GM23338 (cell line): ENCODE results near the gene IKZF3.

ENCODE experiments used
- CREB1 ChIP-seq: fragments of 250-450 bp; sonication (Bioruptor Pico); IDR thresholded peaks from 2 replicates; pipeline ENCODE4 v1.5.0; 2020; ENCODE audit warnings: low read depth, mild to moderate bottlenecking, moderate library complexity
- CTCF ChIP-seq, 2 experiments: fragments of 200-600 bp in 1 of 2; sonication (generic) in 1 of 2; conservative IDR thresholded peaks; 2 replicates each; pipeline versions ENCODE4 v1.5.1 to v1.6.1; 2016 to 2017; ENCODE audit warnings: antibody characterized with exemption in 2 of 2, low read depth in 2 of 2, mild to moderate bottlenecking in 2 of 2, moderate library complexity in 1 of 2
- EZH2 ChIP-seq: fragments of 200-600 bp; sonication (generic); IDR thresholded peaks from one replicate; pipeline ENCODE4 v1.8.0; 2017; ENCODE audit warnings: antibody characterized with exemption, mild to moderate bottlenecking, low read depth; ENCODE audit not compliant: unreplicated experiment
- EZH2phosphoT487 ChIP-seq: fragments of 200-600 bp; sonication (generic); IDR thresholded peaks from one replicate; pipeline ENCODE4 v1.8.1; 2018; ENCODE audit warnings: antibody characterized with exemption; ENCODE audit not compliant: unreplicated experiment
- POLR2AphosphoS5 ChIP-seq: IDR thresholded peaks from 2 replicates; pipeline ENCODE4 v1.6.1; 2016; ENCODE audit warnings: antibody characterized with exemption, low read depth

- TF ChIP-seq CTCF (conservative IDR thresholded peaks at IDR 0.05; ENCODE audit: low read depth in 2 of 2) = no peak
- no peak for TF ChIP-seq POLR2AphosphoS5
- no peak for TF ChIP-seq EZH2phosphoT487
- TF ChIP-seq EZH2 = no peak
- no peak for TF ChIP-seq CREB1 (CRISPR knock-in tag)
Observed at GRCh38 chr17:39836117-39836516, 28.0 kb downstream of the IKZF3 start.
